ENCODE results near the gene PCDHGA9. TPM values are rescaled to one million over a fixed set of nuclear protein-coding genes. Genes with fewer than 3 reads are reported as not detected.

Gene PCDHGA9
- total and polyA plus RNA-seq, 2 of the 8 experiments (the other 6 are each of a cell fraction or from before 2014, with no cell fraction given) = 0.79 to 1.1 TPM

GRCh38 chr5:141413540-141414069 is 11.0 kb downstream of the PCDHGA9 start:
- peak overlapping the region in 3 of 4 experiments; percentile 32 to 42 (median 38); a peak in 3 of 7 replicates for H3K9ac ChIP-seq (replicated peaks in 1 of 4; ENCODE audit: extremely low read depth in 1 of 4, low read depth in 3 of 4, low read length in 3 of 4)
- no peak overlapping the region for H3K56ac ChIP-seq (replicated peaks; ENCODE audit: insufficient read length, low read depth, low read length)
- H3K18ac ChIP-seq (ENCODE audit: extremely low read depth, low read length) = no peak overlapping the region
- H2BK5ac ChIP-seq (ENCODE audit: low read depth, low read length) = no peak overlapping the region
- DNase-seq (ENCODE audit: low read depth in 1 of 2, low spot score in 2 of 2) (peak in 1 of 2 experiments; percentile 39), FAIRE-seq (no peak)
- H2BK15ac ChIP-seq (ENCODE audit: low read length) = peak overlapping the region; percentile 81; the same call in 1 of the 2 replicates
- no peak overlapping the region for H2BK20ac ChIP-seq (ENCODE audit: low read length)
- WGBS, 2 experiments (ENCODE audit: extremely low coverage in 1 of 2, insufficient coverage in 1 of 2, insufficient read length in 1 of 2, insufficient replicate concordance in 2 of 2, low coverage in 1 of 2, low lambda C conversion rate in 2 of 2, missing lambda C conversion rate in 1 of 2) = 42% methylated on average over 25 of the region's 25 CpGs; no CpG with 5 or more reads in 1 of the 2 experiments
- no peak overlapping the region for H2BK12ac ChIP-seq (ENCODE audit: low read depth, low read length)
- peak overlapping the region; percentile 75; the same call in 1 of the 2 replicates for H2AK5ac ChIP-seq (ENCODE audit: low read depth, low read length)
- peaks cover 0 to 13% (median 7%) of the 10 kb centered on the region in 4 experiments; a peak in 6 of 7 replicates for H3K27me3 ChIP-seq (replicated peaks in 1 of 4; ENCODE audit: control insufficient read depth in 3 of 4, extremely low read depth in 1 of 4, insufficient read depth in 3 of 4, low read length in 3 of 4)
- peak overlapping the region; percentile 38; the same call in 1 of the 2 replicates for H4K8ac ChIP-seq (ENCODE audit: extremely low read depth, insufficient read depth, low read length)
- peak overlapping the region; percentile 65 to 80 for H3K4me2 ChIP-seq (ENCODE audit: insufficient read depth in 1 of 2, low read depth in 2 of 2, low read length in 2 of 2)
- H4K20me1 ChIP-seq (replicated peaks in 1 of 2; ENCODE audit: control insufficient read depth in 1 of 2, insufficient read depth in 2 of 2, low read length in 2 of 2) = peaks cover 0 to 1% of the 10 kb centered on the region in 2 experiments
- ChIA-PET CTCF (ENCODE audit: partially characterized antibody) (interaction anchor here (0.6 to 23.3 kb wide), 55 partner anchors 8 to 1614 kb away, joined by 3 to 1236 read pairs (median 9); partner anchors contain the start of genes PCDHB11, PCDHB12, PCDHB13 and PCDHB14), POLR2A (ENCODE audit: partially characterized antibody) (interaction anchor here (0.7 to 2.7 kb wide), 12 partner anchors 58 to 169 kb away, joined by 3 to 9 read pairs (median 4); partner anchors contain the start of gene PCDHB15)
- peaks cover 0 to 3% (median 0%) of the 10 kb centered on the region in 4 experiments; a peak in 1 of 8 replicates for H3K36me3 ChIP-seq (ENCODE audit: control insufficient read depth in 2 of 4, insufficient read depth in 4 of 4, low read length in 3 of 4)
- peaks cover 5 to 8% of the 10 kb centered on the region in 2 experiments; a peak in 2 of 4 replicates for H3K9me3 ChIP-seq (ENCODE audit: insufficient read depth in 2 of 2, low read depth in 1 of 2, low read length in 1 of 2)
- no peaks in the 10 kb centered on the region for H3K79me1 ChIP-seq (ENCODE audit: low read depth, low read length)
- peak overlapping the region; percentile 66 to 82 (median 78) for H3K4me3 ChIP-seq (ENCODE audit: extremely low read depth in 1 of 4, insufficient read depth in 2 of 4, low read depth in 3 of 4, low read length in 4 of 4)
- no peak overlapping the region for H3K23ac ChIP-seq (ENCODE audit: insufficient read length)
- no peak overlapping the region for H4K91ac ChIP-seq (replicated peaks; ENCODE audit: insufficient read length, low read length)
- no peaks in the 10 kb centered on the region for H3K79me2 ChIP-seq (ENCODE audit: control insufficient read depth in 1 of 2, insufficient read depth in 2 of 2, low read length in 2 of 2)
- no peak overlapping the region for H3K27ac ChIP-seq (ENCODE audit: low read depth, low read length)
- H4K5ac ChIP-seq (ENCODE audit: insufficient read length, low read depth, low read length) = no peak overlapping the region
- H3K23me2 ChIP-seq (ENCODE audit: low read depth, low read length) = no peaks in the 10 kb centered on the region
- no peak overlapping the region for H3K4ac ChIP-seq (replicated peaks; ENCODE audit: insufficient read length, low read depth, low read length)
- H2BK120ac ChIP-seq (replicated peaks; ENCODE audit: low read depth, low read length) = no peak overlapping the region
- TF ChIP-seq BCL11A (IDR thresholded peaks at IDR 0.05; ENCODE audit: low read depth in 2 of 2, low read length in 2 of 2) (no peak), BACH1 (IDR thresholded peaks at IDR 0.05; ENCODE audit: low read length) (no peak), MAX (IDR thresholded peaks at IDR 0.05) (peak; percentile 52)
- 0 out of 2 replicates have a peak overlapping the region, but pooled peaks have one; percentile 21 for H2AFZ ChIP-seq (ENCODE audit: low read length)
- no peak overlapping the region for H3K14ac ChIP-seq (ENCODE audit: insufficient read length)
- H3K4me1 ChIP-seq (replicated peaks in 1 of 4; ENCODE audit: control insufficient read depth in 3 of 4, insufficient read depth in 4 of 4, low read length in 3 of 4) = no peaks in the 10 kb centered on the region

Measured in H1 (cell line).